Activated naive CD4-positive, alpha-beta T cell treated with anti-CD3 and anti-CD28 coated beads, Interleukin-2, amount 50 U/mL, for 16 hours (primary cell): ENCODE results near the gene CYYR1.

ENCODE experiments used
- DNase-seq: peaks from one replicate; pipeline ENCODE4 v3.0.0-alpha.2; 2020

Gene CYYR1

GRCh38 chr21:26425576-26425975 lies 147.5 kb downstream of the CYYR1 start:
- DNase-seq = no peak

- no peak for DNase-seq
These were observed 149.6 kb downstream of the CYYR1 start for GRCh38 chr21:26423511-26423910.

DNA sequence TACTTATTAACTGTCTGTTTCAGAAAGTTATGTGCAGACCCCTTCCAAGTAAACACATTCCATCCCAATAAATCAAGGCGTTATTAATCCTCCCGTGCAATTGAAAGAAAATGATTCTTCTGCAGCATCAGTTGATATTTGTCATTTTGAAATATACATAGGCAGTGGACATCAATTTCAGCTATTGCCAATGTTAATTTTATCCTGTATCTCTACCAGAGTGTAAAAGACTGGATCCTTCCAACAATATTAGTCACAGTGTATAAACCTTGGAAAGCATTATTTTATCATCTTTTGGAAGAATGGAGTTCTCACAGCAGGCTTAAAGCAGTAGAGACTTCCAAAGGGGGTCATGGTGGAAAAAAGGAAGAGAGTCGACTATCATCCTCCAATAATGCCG lies 150.4 kb downstream of the CYYR1 start:
- DNase-seq = no peak

- no peak for DNase-seq
These were observed 150.9 kb downstream of the CYYR1 start for GRCh38 chr21:26422138-26422537.

GRCh38 chr21:26421724-26422123 lies 151.4 kb downstream of the CYYR1 start:
- no peak for DNase-seq
